Upper lobe of left lung (tissue), 4 donors: Measurements from ENCODE around the gene ECSCR.

Experiments used
- CTCF ChIP-seq, 6 experiments: fragments of 450-650 bp in 4 of 6; fragments of 200-600 bp in 2 of 6; sonication (generic) in 2 of 6; IDR thresholded peaks; one replicate each; pipeline ENCODE4 v1.5.1; 2016 to 2019; ENCODE audit warnings: antibody characterized with exemption in 6 of 6
- POLR2A ChIP-seq, 4 donors: fragments of 450-650 bp; IDR thresholded peaks; one replicate each; pipeline ENCODE4 v1.5.1; 2016 to 2017; ENCODE audit warnings: antibody characterized with exemption in 4 of 4, mild to moderate bottlenecking in 2 of 4
- POLR2AphosphoS5 ChIP-seq, 2 donors: sonication (generic); formaldehyde crosslinking; IDR thresholded peaks; one replicate each; pipeline ENCODE4 v1.5.1; 2017; ENCODE audit warnings: antibody characterized with exemption in 2 of 2

- no peak for TF ChIP-seq CTCF (IDR thresholded peaks at IDR 0.05)
- TF ChIP-seq POLR2A (IDR thresholded peaks at IDR 0.05), result no peak
- peak in 1 of 2 donors; percentile 26 for TF ChIP-seq POLR2AphosphoS5 (IDR thresholded peaks at IDR 0.05)
Observed at GRCh38 chr5:139462586-139463276, at the start of gene ECSCR.
